OCI-LY3 (cell line): Measurements from ENCODE around the gene HIGD2A.

Experiments
- CTCF ChIP-seq: fragments of 200-600, 300-600 bp; sonication (generic); IDR thresholded peaks from 2 replicates; pipeline ENCODE4 v1.5.1; 2014; ENCODE audit warnings: antibody characterized with exemption, low read length, low read depth
- EZH2phosphoT487 ChIP-seq: fragments of 200-600 bp; shearing (Covaris generic); IDR thresholded peaks from 2 replicates; pipeline ENCODE4 v1.6.1; 2018; ENCODE audit warnings: antibody characterized with exemption, mixed run types, low read depth

GRCh38 chr5:176409765-176410164 is 21.2 kb downstream of the HIGD2A start:
- TF ChIP-seq CTCF = no peak
- no peak for TF ChIP-seq EZH2phosphoT487
